ENCODE measurements around the gene SLC4A2. TPM values are rescaled to one million over a fixed set of nuclear protein-coding genes. Genes with fewer than 3 reads are reported as not detected.

The SLC4A2 gene
- total and polyA plus RNA-seq, 2 of the 8 experiments (the other 6 are each of a cell fraction or from before 2014, with no cell fraction given), result 72.6 to 147 TPM

DNA sequence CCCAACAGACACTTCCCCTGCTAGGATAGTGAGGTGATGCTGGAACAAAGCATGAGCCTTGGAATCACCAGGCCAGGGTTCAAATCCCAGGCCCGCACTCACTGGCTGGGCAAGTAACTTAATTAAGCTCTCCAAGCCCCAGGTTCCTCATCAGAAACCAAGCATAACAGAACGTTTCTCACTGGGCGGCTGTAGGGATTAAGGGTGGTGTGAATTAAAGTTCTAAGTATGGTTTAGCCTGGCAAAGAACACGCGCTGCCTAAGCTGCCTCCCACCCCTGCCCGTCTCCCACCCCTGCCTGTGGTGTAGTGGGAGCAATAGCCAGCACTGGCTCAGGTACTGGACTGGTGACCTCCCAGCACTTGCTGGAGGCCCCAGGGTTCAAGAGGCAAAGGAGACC is 5.6 kb downstream of the SLC4A2 start:
- Histone ChIP-seq H3K4ac (replicated peaks; ENCODE audit: insufficient read length, low read depth, low read length) (no peak overlapping the region), H2AK5ac (ENCODE audit: low read depth, low read length) (no peak overlapping the region), H3K4me3 (ENCODE audit: extremely low read depth in 1 of 4, insufficient read depth in 2 of 4, low read depth in 3 of 4, low read length in 4 of 4) (no peak overlapping the region), H3K79me1 (ENCODE audit: low read depth, low read length) (peaks cover 6% of the 10 kb centered on the region; the same call in 1 of the 2 replicates), H2BK12ac (ENCODE audit: low read depth, low read length) (no peak overlapping the region), H4K8ac (ENCODE audit: extremely low read depth, insufficient read depth, low read length) (no peak overlapping the region), H4K20me1 (replicated peaks in 1 of 2; ENCODE audit: control insufficient read depth in 1 of 2, insufficient read depth in 2 of 2, low read length in 2 of 2) (peaks cover 5 to 9% of the 10 kb centered on the region in 2 experiments), H2AFZ (ENCODE audit: low read length) (no peak overlapping the region), H3K23me2 (ENCODE audit: low read depth, low read length) (peaks cover 19% of the 10 kb centered on the region; the same call in 1 of the 2 replicates), H3K27ac (ENCODE audit: low read depth, low read length) (no peak overlapping the region), H2BK20ac (ENCODE audit: low read length) (no peak overlapping the region), H3K4me1 (replicated peaks in 1 of 4; ENCODE audit: control insufficient read depth in 3 of 4, insufficient read depth in 4 of 4, low read length in 3 of 4) (peaks cover 6 to 29% (median 24%) of the 10 kb centered on the region in 4 experiments), H4K91ac (replicated peaks; ENCODE audit: insufficient read length, low read length) (no peak overlapping the region), H3K79me2 (ENCODE audit: control insufficient read depth in 1 of 2, insufficient read depth in 2 of 2, low read length in 2 of 2) (peaks cover 0 to 8% of the 10 kb centered on the region in 2 experiments; a peak in 1 of 4 replicates), H3K23ac (ENCODE audit: insufficient read length) (no peak overlapping the region), H3K36me3 (ENCODE audit: control insufficient read depth in 2 of 4, insufficient read depth in 4 of 4, low read length in 3 of 4) (peaks cover 9 to 42% (median 26%) of the 10 kb centered on the region in 4 experiments), H3K18ac (ENCODE audit: extremely low read depth, low read length) (no peak overlapping the region), H3K4me2 (ENCODE audit: insufficient read depth in 1 of 2, low read depth in 2 of 2, low read length in 2 of 2) (no peak overlapping the region), H3K14ac (ENCODE audit: insufficient read length) (no peak overlapping the region), H3K9me3 (ENCODE audit: insufficient read depth in 2 of 2, low read depth in 1 of 2, low read length in 1 of 2) (no peaks in the 10 kb centered on the region), H3K27me3 (replicated peaks in 1 of 4; ENCODE audit: control insufficient read depth in 3 of 4, extremely low read depth in 1 of 4, insufficient read depth in 3 of 4, low read length in 3 of 4) (no peaks in the 10 kb centered on the region), H4K5ac (ENCODE audit: insufficient read length, low read depth, low read length) (no peak overlapping the region), H3K56ac (replicated peaks; ENCODE audit: insufficient read length, low read depth, low read length) (no peak overlapping the region), H2BK5ac (ENCODE audit: low read depth, low read length) (no peak overlapping the region), H2BK15ac (ENCODE audit: low read length) (no peak overlapping the region), H3K9ac (replicated peaks in 1 of 4; ENCODE audit: extremely low read depth in 1 of 4, low read depth in 3 of 4, low read length in 3 of 4) (no peak overlapping the region), H2BK120ac (replicated peaks; ENCODE audit: low read depth, low read length) (no peak overlapping the region)
- FAIRE-seq (no peak), DNase-seq (ENCODE audit: low read depth in 1 of 2, low spot score in 2 of 2) (no peak)
- WGBS, 2 experiments (ENCODE audit: extremely low coverage in 1 of 2, insufficient coverage in 1 of 2, insufficient read length in 1 of 2, insufficient replicate concordance in 2 of 2, low coverage in 1 of 2, low lambda C conversion rate in 2 of 2, missing lambda C conversion rate in 1 of 2), result 87% methylated on average over 6 of the region's 6 CpGs; no CpG with 5 or more reads in 1 of the 2 experiments
- ChIA-PET CTCF (ENCODE audit: partially characterized antibody) (interaction anchor here (6.5 to 9.0 kb wide), 2 partner anchors 13 to 46 kb away, joined by 36 to 81 read pairs; no protein-coding TSS in a partner anchor), POLR2A (ENCODE audit: partially characterized antibody) (interaction anchor here (7.9 kb wide), 1 partner anchor 13 kb away, joined by 77 read pairs; no protein-coding TSS in a partner anchor)
- no peak for TF ChIP-seq TCF12 (IDR thresholded peaks at IDR 0.05; ENCODE audit: low read depth, low read length)
- TF ChIP-seq NRF1 (IDR thresholded peaks at IDR 0.05; ENCODE audit: low read depth, low read length), result no peak
- no peak for TF ChIP-seq POU5F1 (IDR thresholded peaks at IDR 0.05; ENCODE audit: low read depth, low read length)
- TF ChIP-seq YY1 (IDR thresholded peaks at IDR 0.05; ENCODE audit: low read depth, low read length), result no peak
- TF ChIP-seq CHD2 (IDR thresholded peaks at IDR 0.05; ENCODE audit: low read length), result no peak
- no peak for TF ChIP-seq KDM5A (IDR thresholded peaks at IDR 0.05; ENCODE audit: low read length)
- no peak for TF ChIP-seq CBX8 (IDR thresholded peaks at IDR 0.05; ENCODE audit: borderline replicate concordance, low read depth, low read length)
- no peak for TF ChIP-seq ATF2 (IDR thresholded peaks at IDR 0.05; ENCODE audit: low read length)
- TF ChIP-seq TBP (IDR thresholded peaks at IDR 0.05; ENCODE audit: low read depth, low read length), result no peak
- no peak for TF ChIP-seq CBX5 (IDR thresholded peaks at IDR 0.05; ENCODE audit: low read depth, low read length)
- no peak for TF ChIP-seq POLR2AphosphoS5 (IDR thresholded peaks at IDR 0.05; ENCODE audit: low read depth, low read length)
- TF ChIP-seq BCL11A (IDR thresholded peaks at IDR 0.05; ENCODE audit: low read depth in 2 of 2, low read length in 2 of 2), result no peak
- no peak for TF ChIP-seq SUZ12 (IDR thresholded peaks at IDR 0.05; ENCODE audit: low read length)

All from H1 (cell line).